SJSA1 (cell line): ENCODE results near the gene RAD51B. TPM values are rescaled to one million over a fixed set of nuclear protein-coding genes. Genes with fewer than 3 reads are reported as not detected.

Experiments used
- DNase-seq, 2 experiments: peaks; one replicate each; pipeline ENCODE4 v3.0.0-alpha.2; 2015 to 2020; ENCODE audit warnings: low spot score in 2 of 2, low read depth in 1 of 2
- H3K27ac ChIP-seq: fragments of 250-450 bp; sonication (Bioruptor Pico); 2 replicates; pipeline ENCODE4 v1.5.1; 2020; ENCODE audit warnings: mild to moderate bottlenecking, moderate library complexity
- H3K27me3 ChIP-seq: fragments of 250-450 bp; sonication (Bioruptor Pico); replicated peaks from 2 replicates; pipeline ENCODE4 v1.5.1; 2020; ENCODE audit warnings: mild to moderate bottlenecking, moderate library complexity
- H3K36me3 ChIP-seq: fragments of 250-450 bp; sonication (Bioruptor Pico); 2 replicates; pipeline ENCODE4 v1.5.1; 2020; ENCODE audit warnings: mild to moderate bottlenecking
- H3K4me1 ChIP-seq: fragments of 250-450 bp; sonication (Bioruptor Pico); replicated peaks from 2 replicates; pipeline ENCODE4 v1.6.1; 2021; ENCODE audit warnings: mild to moderate bottlenecking
- H3K4me3 ChIP-seq: fragments of 250-450 bp; sonication (Bioruptor Pico); 2 replicates; pipeline ENCODE4 v1.5.1; 2020; ENCODE audit warnings: mild to moderate bottlenecking
- H3K9me3 ChIP-seq: fragments of 250-450 bp; sonication (Bioruptor Pico); replicated peaks from 2 replicates; pipeline ENCODE4 v1.5.1; 2020; ENCODE audit warnings: mild to moderate bottlenecking
- total RNA-seq: library from RNA; depleted of rRNA; stranded (reverse); fragments of >200 nt; shearing (Covaris generic); gene quantifications from 2 replicates; pipeline ENCODE4 v1.2.3, GENCODE V29; 2014

RAD51B gene
- total RNA-seq, 1 experiment from 2014 or later, result 4.7 TPM

GRCh38 chr14:68448252-68448902 is 628.8 kb downstream of the RAD51B start:
- Histone ChIP-seq H3K4me3 (no peak overlapping the region), H3K36me3 (no peaks in the 10 kb centered on the region), H3K9me3 (no peaks in the 10 kb centered on the region), H3K4me1 (no peaks in the 10 kb centered on the region; the same call in 1 of the 2 replicates), H3K27me3 (no peaks in the 10 kb centered on the region), H3K27ac (no peak overlapping the region)
- no peak for DNase-seq

DNA sequence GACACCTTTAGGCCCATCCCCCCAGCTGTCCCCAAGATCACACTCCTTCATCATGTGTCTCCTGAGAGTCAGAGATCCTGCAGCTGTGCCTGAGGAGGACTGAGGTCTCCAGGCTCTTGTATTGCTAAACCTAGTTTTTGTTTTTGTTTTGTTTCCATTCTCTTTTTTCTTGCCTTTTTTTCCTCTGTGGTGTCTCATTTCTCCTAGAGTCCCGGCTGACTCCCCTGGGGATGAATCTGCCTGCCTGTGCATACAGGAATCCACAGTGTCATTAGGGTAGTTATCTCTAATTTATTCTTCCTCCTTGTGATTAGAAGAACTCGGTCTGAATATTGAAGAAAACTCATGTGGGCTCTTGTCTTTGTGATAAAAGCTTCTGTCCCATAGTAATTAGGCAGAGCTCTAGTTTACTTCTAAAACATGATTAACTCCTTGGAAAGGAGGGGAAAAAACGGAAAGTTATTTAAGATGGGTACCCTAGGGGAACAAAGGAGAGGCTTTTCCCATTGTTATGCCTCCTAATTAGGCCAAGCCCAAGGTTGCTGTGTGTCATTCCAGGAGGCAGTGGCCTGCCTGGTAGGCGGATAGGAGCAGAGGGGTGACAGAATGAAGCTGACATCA is 630.1 kb downstream of the RAD51B start:
- no peaks in the 10 kb centered on the region for H3K9me3 ChIP-seq
- H3K36me3 ChIP-seq, result no peaks in the 10 kb centered on the region
- no peaks in the 10 kb centered on the region for H3K27me3 ChIP-seq
- no peak for DNase-seq
- H3K27ac ChIP-seq, result no peak overlapping the region
- H3K4me1 ChIP-seq, result no peaks in the 10 kb centered on the region; the same call in 1 of the 2 replicates
- H3K4me3 ChIP-seq, result no peak overlapping the region

DNA sequence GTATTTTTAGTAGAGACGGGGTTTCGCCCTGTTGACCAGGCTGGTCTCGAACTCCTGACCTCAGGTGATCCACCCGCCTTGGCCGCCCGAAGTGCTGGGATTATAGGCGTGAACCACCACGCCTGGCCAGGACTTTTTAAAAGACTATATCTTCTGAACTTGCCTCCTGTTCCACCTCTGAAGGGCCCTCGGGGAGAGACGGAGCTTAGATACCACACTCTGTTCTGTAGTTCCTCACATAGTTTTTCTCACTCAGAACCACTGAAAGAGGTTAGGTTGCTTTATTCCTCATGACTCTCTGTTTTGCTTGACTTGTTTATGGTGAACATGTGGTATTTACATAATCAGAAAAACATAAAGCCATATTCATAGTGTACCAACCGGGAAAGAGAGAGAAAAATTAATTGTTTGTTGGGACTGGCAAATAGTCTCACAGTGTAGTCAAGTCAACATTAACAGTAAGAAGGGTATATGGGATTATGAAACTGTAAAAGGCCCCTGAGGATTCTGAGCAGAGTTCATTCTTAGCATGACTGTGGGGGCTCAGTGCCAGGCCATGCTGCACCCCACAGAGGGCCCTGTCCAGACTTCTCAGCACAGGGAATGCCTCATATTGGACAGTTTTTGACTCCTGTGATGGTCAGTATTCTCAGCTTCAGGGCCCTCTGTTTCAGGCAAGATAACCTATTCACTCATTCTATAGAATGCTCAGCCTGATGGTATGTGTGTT is 631.0 kb downstream of the RAD51B start:
- H3K9me3 ChIP-seq, result no peaks in the 10 kb centered on the region
- H3K36me3 ChIP-seq, result no peaks in the 10 kb centered on the region
- H3K4me3 ChIP-seq, result no peak overlapping the region
- no peak for DNase-seq
- H3K27ac ChIP-seq, result no peak overlapping the region
- H3K27me3 ChIP-seq, result no peaks in the 10 kb centered on the region
- no peaks in the 10 kb centered on the region for H3K4me1 ChIP-seq

DNA sequence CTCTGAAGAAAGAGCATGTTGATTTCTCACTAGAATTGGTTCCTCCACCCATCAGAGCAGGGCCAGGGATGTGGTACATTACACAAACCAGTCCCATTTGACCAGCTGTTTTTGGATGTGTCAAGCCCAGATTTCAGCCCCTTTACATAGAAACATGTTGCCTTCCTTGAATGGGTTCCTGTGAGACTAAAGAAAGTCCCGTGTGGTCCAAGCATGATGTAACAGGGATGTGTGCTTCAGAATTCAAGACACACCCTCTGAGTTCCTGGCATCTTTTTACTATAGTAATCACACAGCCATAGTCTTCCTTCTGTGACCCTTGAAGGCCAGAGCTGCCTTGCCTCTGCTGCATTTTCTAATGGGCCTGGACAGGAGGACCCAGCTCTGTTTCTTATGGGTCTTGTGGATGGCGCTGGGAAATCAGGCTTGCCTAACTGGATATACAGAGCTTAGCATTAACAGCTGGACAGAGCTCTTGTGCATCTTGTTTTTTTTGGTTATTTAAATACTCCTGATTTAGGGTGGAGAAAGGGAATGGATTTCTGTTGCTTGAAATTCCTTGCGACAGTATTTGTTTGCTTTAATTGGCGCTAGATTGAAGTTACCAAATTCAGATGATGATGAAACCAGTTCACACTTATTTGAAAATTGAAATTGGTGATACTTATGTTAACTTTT is 632.3 kb downstream of the RAD51B start:
- no peak for DNase-seq
- H3K27ac ChIP-seq, result no peak overlapping the region

GRCh38 chr14:68458253-68458652 is 638.7 kb downstream of the RAD51B start:
- no peaks in the 10 kb centered on the region for H3K36me3 ChIP-seq
- DNase-seq, result no peak
- H3K4me1 ChIP-seq, result peaks cover 16% of the 10 kb centered on the region
- H3K27me3 ChIP-seq, result no peaks in the 10 kb centered on the region
- no peak overlapping the region for H3K4me3 ChIP-seq
- no peaks in the 10 kb centered on the region for H3K9me3 ChIP-seq
- peak overlapping the region; percentile 84; the same call in 1 of the 2 replicates for H3K27ac ChIP-seq

More for the DNA sequence above, 632.3 kb downstream of the RAD51B start:
- H3K36me3 ChIP-seq, result no peaks in the 10 kb centered on the region
- H3K9me3 ChIP-seq, result no peaks in the 10 kb centered on the region
- H3K27me3 ChIP-seq, result no peaks in the 10 kb centered on the region
- no peak overlapping the region for H3K4me3 ChIP-seq
- H3K4me1 ChIP-seq, result no peaks in the 10 kb centered on the region

- no peaks in the 10 kb centered on the region for H3K9me3 ChIP-seq
- H3K36me3 ChIP-seq, result no peaks in the 10 kb centered on the region
- peaks cover 16% of the 10 kb centered on the region for H3K4me1 ChIP-seq
- H3K4me3 ChIP-seq, result no peak overlapping the region
- H3K27ac ChIP-seq, result peak overlapping the region; percentile 84
- no peaks in the 10 kb centered on the region for H3K27me3 ChIP-seq
- peak; percentile 79 to 81 for DNase-seq
Observed at GRCh38 chr14:68458840-68459469, 639.4 kb downstream of the RAD51B start.

DNA sequence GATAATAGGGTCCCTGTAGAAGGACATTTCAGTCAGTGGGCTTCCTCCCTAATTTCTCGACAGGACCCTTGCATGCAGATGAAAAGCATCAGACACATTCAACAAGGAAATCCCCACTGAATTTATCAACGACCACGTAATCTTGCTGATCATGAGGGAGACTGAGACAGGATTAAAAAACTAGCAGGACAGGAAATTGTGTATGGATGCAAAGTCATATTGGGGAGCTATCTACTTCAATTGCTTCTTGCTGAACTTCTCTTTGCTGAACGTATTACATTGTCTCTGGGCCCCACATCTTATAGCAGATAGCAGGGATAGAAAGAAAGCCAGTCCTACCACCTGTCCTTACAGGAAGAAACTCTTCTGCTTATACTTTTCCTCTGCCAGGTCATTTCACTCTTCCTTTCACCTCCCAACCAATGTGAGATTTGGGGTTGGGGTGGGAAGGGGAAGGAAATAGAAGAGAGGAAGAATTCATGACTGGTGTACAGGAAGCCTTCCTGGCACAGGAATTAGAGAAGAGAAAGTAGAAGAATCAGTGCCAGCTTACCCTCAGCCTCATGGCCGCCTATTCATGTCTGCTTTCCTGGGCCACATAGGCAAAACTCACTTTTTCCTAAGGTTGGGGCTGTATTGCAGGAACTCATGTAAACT is 640.0 kb downstream of the RAD51B start:
- Histone ChIP-seq H3K4me3 (no peak overlapping the region), H3K9me3 (no peaks in the 10 kb centered on the region), H3K4me1 (peaks cover 18% of the 10 kb centered on the region), H3K27me3 (no peaks in the 10 kb centered on the region), H3K27ac (peak overlapping the region; percentile 84), H3K36me3 (no peaks in the 10 kb centered on the region)
- DNase-seq, result no peak

- H3K9me3 ChIP-seq, result no peaks in the 10 kb centered on the region
- H3K27me3 ChIP-seq, result no peaks in the 10 kb centered on the region
- no peak overlapping the region for H3K27ac ChIP-seq
- DNase-seq, result no peak
- H3K36me3 ChIP-seq, result no peaks in the 10 kb centered on the region
- H3K4me1 ChIP-seq, result peaks cover 27% of the 10 kb centered on the region
- no peak overlapping the region for H3K4me3 ChIP-seq
Observed at GRCh38 chr14:68460541-68460940, 641.0 kb downstream of the RAD51B start.

DNA sequence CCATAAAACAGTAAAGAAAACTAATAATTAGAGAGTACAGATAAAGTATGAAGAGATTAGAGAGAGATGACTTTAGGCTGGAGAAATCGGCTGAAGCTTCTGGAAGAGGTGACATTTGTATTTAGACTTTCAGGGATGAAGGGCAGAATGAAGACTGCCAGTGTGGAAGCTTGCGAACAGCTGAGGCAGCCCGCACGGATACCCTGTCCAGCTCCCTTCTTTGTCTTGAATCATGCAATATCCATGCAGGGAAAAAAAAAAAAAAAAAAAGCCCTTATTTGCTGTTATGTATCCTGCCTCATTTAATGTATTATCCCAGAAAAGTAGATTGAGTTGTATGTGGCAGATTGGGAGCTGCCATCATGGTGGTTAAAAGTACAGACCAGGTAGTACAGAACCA is 641.5 kb downstream of the RAD51B start:
- Histone ChIP-seq H3K27ac (no peak overlapping the region), H3K4me1 (peaks cover 29% of the 10 kb centered on the region)
- no peak for DNase-seq

DNA sequence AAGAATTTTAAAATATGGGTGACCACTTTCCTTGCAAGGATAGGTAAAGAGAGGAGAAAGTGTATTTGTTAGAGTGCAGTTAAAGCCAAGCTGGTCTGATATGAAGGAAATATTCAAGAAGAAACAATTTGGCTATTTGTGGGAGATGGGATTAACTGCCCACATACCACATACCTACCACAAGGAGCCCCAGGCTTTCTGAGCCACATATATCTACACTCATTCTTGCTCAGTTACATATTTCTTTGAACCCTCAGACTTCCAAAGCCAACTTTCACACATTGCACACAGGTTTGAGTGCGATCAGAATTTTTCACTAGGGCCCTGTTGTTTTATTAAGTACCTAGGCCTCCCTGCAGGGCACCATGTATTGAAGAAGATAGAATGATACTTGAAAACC is 643.1 kb downstream of the RAD51B start:
- Histone ChIP-seq H3K4me1 (peaks cover 37% of the 10 kb centered on the region), H3K27ac (no peak overlapping the region), H3K36me3 (no peaks in the 10 kb centered on the region), H3K4me3 (no peak overlapping the region), H3K27me3 (no peaks in the 10 kb centered on the region), H3K9me3 (no peaks in the 10 kb centered on the region)
- DNase-seq, result no peak

More for the DNA sequence above, 641.5 kb downstream of the RAD51B start:
- Histone ChIP-seq H3K36me3 (no peaks in the 10 kb centered on the region), H3K9me3 (no peaks in the 10 kb centered on the region), H3K4me3 (no peak overlapping the region), H3K27me3 (no peaks in the 10 kb centered on the region)

DNA sequence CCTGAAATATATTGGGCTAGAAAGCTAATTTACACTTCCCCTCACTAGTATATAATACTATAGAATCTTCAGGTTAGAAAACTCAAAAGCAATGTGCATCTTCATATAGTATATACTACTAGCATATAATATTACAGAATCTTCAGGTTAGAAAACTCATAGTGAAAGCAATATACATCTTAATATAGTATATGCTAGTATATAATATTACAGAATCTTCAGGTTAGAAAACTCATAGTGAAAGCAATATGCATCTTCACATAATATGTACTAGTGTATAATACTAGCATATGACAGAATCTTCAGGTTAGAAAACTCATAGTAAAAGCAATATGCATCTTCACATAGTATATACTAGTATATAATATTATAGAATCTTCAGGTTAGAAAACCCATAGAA is 643.7 kb downstream of the RAD51B start:
- no peak overlapping the region for H3K27ac ChIP-seq
- no peaks in the 10 kb centered on the region for H3K36me3 ChIP-seq
- peaks cover 33% of the 10 kb centered on the region for H3K4me1 ChIP-seq
- H3K4me3 ChIP-seq, result no peak overlapping the region
- DNase-seq, result no peak
- H3K9me3 ChIP-seq, result no peaks in the 10 kb centered on the region
- no peaks in the 10 kb centered on the region for H3K27me3 ChIP-seq

DNA sequence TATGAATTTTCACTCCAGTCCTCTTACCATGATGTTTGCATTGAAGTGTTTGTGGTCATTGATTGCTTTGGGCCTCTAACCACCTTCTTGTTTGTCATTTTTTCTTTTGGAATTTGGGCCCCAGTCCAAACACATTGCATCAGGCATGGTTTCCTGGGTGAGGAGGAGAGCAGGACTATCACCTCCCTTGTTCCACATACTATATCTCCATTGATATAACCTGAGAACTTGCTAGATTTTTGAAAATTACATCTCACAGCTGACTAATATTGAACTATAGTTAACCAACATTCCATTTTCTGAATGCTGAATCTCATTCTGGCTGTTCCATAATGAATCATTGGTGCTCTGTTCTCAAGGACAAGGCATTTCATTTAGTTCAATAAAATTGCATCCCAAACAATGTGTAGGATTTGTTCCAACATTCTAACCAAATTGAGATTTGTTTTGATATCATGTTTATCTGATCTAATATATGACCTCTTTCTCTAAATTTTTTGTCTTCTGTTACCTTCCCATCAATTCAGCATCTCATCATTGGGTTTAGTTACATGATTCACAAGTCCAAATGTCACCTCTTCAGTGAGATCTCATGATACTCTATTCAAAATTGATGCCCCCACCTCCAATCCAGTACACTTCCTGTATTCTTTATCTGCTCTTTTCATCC is 644.3 kb downstream of the RAD51B start:
- Histone ChIP-seq H3K27ac (no peak overlapping the region), H3K36me3 (no peaks in the 10 kb centered on the region), H3K27me3 (no peaks in the 10 kb centered on the region), H3K9me3 (no peaks in the 10 kb centered on the region), H3K4me1 (peaks cover 30% of the 10 kb centered on the region), H3K4me3 (no peak overlapping the region)
- DNase-seq, result no peak
